PC-3 (cell line): Measurements from ENCODE around the gene DMD. TPM values are rescaled to one million over a fixed set of nuclear protein-coding genes. Genes with fewer than 3 reads are reported as not detected.

ENCODE experiments used
- ATAC-seq: fragments of 200-7000 bp; cut with Tn5 transposase; 2 replicates; pipeline ENCODE4 v1.9.1; 2020; ENCODE audit warnings: mild to moderate bottlenecking, moderate library complexity
- BruUV-seq: library from RNA; stranded (reverse); fragments of 400-500 nt; replicated peaks from 2 replicates; lab custom pipeline; 2021; lab: Mats Ljungman, UMichigan
- CTCF ChIA-PET: fragments of 300-600 bp; sonication (Branson Sonifier 250); formaldehyde crosslinking; loops from one replicate; lab custom pipeline; 2022; ENCODE audit warnings: antibody characterized with exemption; lab: Charles Lee
- POLR2A ChIA-PET: fragments of 300-600 bp; sonication (Branson Sonifier 250); formaldehyde crosslinking; loops from one replicate; lab custom pipeline; 2022; ENCODE audit warnings: antibody characterized with exemption; ENCODE audit not compliant: unreplicated experiment; lab: Charles Lee
- DNase-seq: peaks from one replicate; pipeline ENCODE4 v3.0.0-alpha.2; 2015
- H2AFZ ChIP-seq: fragments of 300-600 bp; sonication (generic); 2 replicates; pipeline ENCODE4 v1.6.0; 2016; ENCODE audit warnings: antibody characterized with exemption, low read length
- H3F3A ChIP-seq: fragments of 300-600 bp; sonication (generic); one replicate; pipeline ENCODE4 v1.6.0; 2017; ENCODE audit warnings: antibody characterized with exemption, low read length, control low read depth, mild to moderate bottlenecking; ENCODE audit not compliant: unreplicated experiment
- H3K27ac ChIP-seq: fragments of 300-600 bp; sonication (generic); 2 replicates; pipeline ENCODE4 v1.5.1; 2016; ENCODE audit warnings: mild to moderate bottlenecking, low read length
- H3K27me3 ChIP-seq: fragments of 300-600 bp; sonication (generic); 2 replicates; pipeline ENCODE4 v1.6.1; 2016; ENCODE audit warnings: low read length, mixed read lengths
- H3K36me3 ChIP-seq: fragments of 300-600 bp; sonication (generic); 2 replicates; pipeline ENCODE4 v1.6.1; 2016; ENCODE audit warnings: low read depth, mixed run types, low read length, mixed read lengths
- H3K4me1 ChIP-seq: fragments of 300-600 bp; sonication (generic); 2 replicates; pipeline ENCODE4 v1.5.1; 2016; ENCODE audit warnings: low read length; ENCODE audit not compliant: insufficient read depth
- H3K4me2 ChIP-seq: fragments of 300-600 bp; sonication (generic); 2 replicates; pipeline ENCODE4 v1.6.0; 2016; ENCODE audit warnings: low read length
- H3K4me3 ChIP-seq: fragments of 300-600 bp; sonication (generic); 2 replicates; pipeline ENCODE4 v1.5.1; 2016; ENCODE audit warnings: mild to moderate bottlenecking, low read length, mixed read lengths
- H3K79me2 ChIP-seq: fragments of 300-600 bp; sonication (generic); 2 replicates; pipeline ENCODE4 v1.6.1; 2017; ENCODE audit warnings: low read length, mixed read lengths
- H3K9ac ChIP-seq: fragments of 300-600 bp; sonication (generic); 2 replicates; pipeline ENCODE4 v1.6.0; 2016; ENCODE audit warnings: mild to moderate bottlenecking, low read length
- H3K9me2 ChIP-seq: fragments of 300-600 bp; sonication (generic); replicated peaks from 2 replicates; pipeline ENCODE4 v1.6.1; 2016; ENCODE audit warnings: mixed run types, low read length, mixed read lengths
- H3K9me3 ChIP-seq: fragments of 300-600 bp; sonication (generic); 2 replicates; pipeline ENCODE4 v1.6.1; 2016; ENCODE audit warnings: low read length, mixed read lengths
- H4K20me1 ChIP-seq: fragments of 300-600 bp; sonication (generic); 2 replicates; pipeline ENCODE4 v1.6.1; 2016; ENCODE audit warnings: low read length, mixed read lengths
- EZH2 ChIP-seq: fragments of 300-600 bp; sonication (generic); IDR thresholded peaks from one replicate; pipeline ENCODE4 v1.6.1; 2017; ENCODE audit warnings: antibody characterized with exemption, mild to moderate bottlenecking, low read length; ENCODE audit not compliant: unreplicated experiment
- EZH2phosphoT487 ChIP-seq: fragments of 300-600 bp; sonication (generic); IDR thresholded peaks from 2 replicates; pipeline ENCODE4 v1.6.1; 2018; ENCODE audit warnings: mild to moderate bottlenecking, antibody characterized with exemption, low read length, borderline replicate concordance
- intact Hi-C: fragments of 100-400 bp; cut with micrococcal nuclease; formaldehyde crosslinking; loops from 2 replicates; pipeline ENCODE4 v1.9.0; 2023
- total RNA-seq: library from RNA; depleted of rRNA; stranded (reverse); fragments of >200 nt; gene quantifications from 2 replicates; pipeline ENCODE4 v1.2.3, GENCODE V29; 2014
- TF ChIP-seq, protein P1 (sequence below): fragments of 300-600 bp; sonication (generic); conservative IDR thresholded peaks from 2 replicates; pipeline ENCODE4 v1.5.1; 2017; ENCODE audit warnings: antibody characterized with exemption, low read depth, mild to moderate bottlenecking, low read length

DMD gene
- total RNA-seq, 1 experiment from 2014 or later = not detected

DNA sequence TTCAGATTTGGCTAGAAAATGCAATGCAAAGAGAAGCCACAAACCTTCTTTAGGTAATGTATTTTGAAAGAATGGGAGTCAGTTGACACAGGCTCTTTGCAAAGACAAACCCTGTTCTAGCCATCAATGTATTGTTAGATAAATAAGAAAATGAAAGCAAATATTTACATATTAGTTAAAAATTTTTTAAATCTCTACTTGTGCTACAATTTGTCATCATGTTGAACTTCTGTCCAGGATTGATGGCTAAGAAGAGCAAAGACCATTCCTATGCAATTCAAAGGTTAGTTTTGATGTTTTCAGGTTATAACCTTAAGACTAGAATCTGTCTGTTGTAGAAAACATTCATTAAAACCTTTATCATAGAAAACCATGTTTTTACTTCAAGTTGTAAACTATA is 1350.7 kb downstream of the DMD start:
- no peak overlapping the region for H3K4me2 ChIP-seq
- no peaks in the 10 kb centered on the region for H3K9me2 ChIP-seq
- BruUV-seq = no TSS peak
- H3F3A ChIP-seq = no peaks in the 10 kb centered on the region
- no peaks in the 10 kb centered on the region for H3K79me2 ChIP-seq
- H3K36me3 ChIP-seq = no peaks in the 10 kb centered on the region
- no peak overlapping the region for H2AFZ ChIP-seq
- no peak overlapping the region for H3K27ac ChIP-seq
- H3K4me3 ChIP-seq = no peak overlapping the region
- H3K27me3 ChIP-seq = no peaks in the 10 kb centered on the region
- no peaks in the 10 kb centered on the region for H4K20me1 ChIP-seq
- ChIA-PET POLR2A (no interaction called here), CTCF (no interaction called here)
- no peak for TF ChIP-seq EZH2
- TF ChIP-seq, protein P1, sequence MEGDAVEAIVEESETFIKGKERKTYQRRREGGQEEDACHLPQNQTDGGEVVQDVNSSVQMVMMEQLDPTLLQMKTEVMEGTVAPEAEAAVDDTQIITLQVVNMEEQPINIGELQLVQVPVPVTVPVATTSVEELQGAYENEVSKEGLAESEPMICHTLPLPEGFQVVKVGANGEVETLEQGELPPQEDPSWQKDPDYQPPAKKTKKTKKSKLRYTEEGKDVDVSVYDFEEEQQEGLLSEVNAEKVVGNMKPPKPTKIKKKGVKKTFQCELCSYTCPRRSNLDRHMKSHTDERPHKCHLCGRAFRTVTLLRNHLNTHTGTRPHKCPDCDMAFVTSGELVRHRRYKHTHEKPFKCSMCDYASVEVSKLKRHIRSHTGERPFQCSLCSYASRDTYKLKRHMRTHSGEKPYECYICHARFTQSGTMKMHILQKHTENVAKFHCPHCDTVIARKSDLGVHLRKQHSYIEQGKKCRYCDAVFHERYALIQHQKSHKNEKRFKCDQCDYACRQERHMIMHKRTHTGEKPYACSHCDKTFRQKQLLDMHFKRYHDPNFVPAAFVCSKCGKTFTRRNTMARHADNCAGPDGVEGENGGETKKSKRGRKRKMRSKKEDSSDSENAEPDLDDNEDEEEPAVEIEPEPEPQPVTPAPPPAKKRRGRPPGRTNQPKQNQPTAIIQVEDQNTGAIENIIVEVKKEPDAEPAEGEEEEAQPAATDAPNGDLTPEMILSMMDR = no peak
- no peak for TF ChIP-seq EZH2phosphoT487
- DNase-seq (no peak), ATAC-seq (no peak)
- no peaks in the 10 kb centered on the region for H3K9me3 ChIP-seq
- intact Hi-C loops = no loop called here
- H3K9ac ChIP-seq = no peak overlapping the region
- H3K4me1 ChIP-seq = no peaks in the 10 kb centered on the region

DNA sequence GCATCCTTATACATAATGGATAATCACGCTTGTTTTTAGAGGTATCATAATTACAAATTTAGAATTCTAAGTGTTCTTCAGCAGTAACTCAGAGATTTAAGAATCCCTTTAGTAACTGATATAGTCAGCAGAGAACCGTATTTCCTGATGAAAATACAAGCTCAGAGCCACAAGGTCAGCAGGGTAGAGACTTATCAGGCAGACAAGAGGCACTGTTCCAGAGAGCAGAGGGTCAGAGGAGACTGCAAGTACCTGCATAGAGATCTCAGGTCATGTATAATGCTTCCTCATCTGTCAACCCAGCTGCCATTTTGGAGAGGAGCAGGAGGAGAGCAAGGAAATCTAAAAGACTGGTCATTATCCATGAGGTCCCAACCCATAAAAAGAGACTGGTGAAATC is 1352.4 kb downstream of the DMD start:
- POLR2A ChIA-PET = no interaction called here
- Histone ChIP-seq H2AFZ (no peak overlapping the region), H3K79me2 (no peaks in the 10 kb centered on the region), H3K4me1 (no peaks in the 10 kb centered on the region), H3K4me3 (no peak overlapping the region), H3K9me3 (no peaks in the 10 kb centered on the region), H3K36me3 (no peaks in the 10 kb centered on the region), H4K20me1 (no peaks in the 10 kb centered on the region), H3K9ac (no peak overlapping the region), H3F3A (no peaks in the 10 kb centered on the region), H3K27me3 (no peaks in the 10 kb centered on the region), H3K27ac (no peak overlapping the region), H3K9me2 (no peaks in the 10 kb centered on the region), H3K4me2 (no peak overlapping the region)
- TF ChIP-seq EZH2phosphoT487 (no peak), EZH2 (no peak)
- TF ChIP-seq, protein P1 = no peak
- ATAC-seq (no peak), DNase-seq (no peak)
- CTCF ChIA-PET = no interaction called here
- BruUV-seq = no TSS peak
- intact Hi-C loops = no loop called here

DNA sequence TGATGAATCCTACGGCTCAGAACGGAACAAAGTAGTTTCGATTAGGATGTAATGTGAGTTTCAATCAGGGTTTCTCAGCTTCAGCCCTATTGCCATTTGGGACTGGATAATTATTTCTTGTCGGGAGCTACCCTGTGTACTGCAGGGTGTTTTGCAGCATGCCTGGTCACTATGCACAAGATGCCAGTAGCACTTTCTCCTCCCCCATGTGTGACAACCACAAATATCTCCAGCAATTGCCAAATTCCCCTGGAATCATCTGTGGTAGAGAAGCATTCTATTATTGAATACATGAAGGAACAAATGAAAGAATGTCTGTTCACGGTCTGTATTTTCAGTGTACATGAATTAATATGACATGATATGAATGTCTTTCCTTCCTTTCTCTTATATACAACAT is 1356.6 kb downstream of the DMD start:
- no peak overlapping the region for H3K4me2 ChIP-seq
- H3K36me3 ChIP-seq = no peaks in the 10 kb centered on the region
- CTCF ChIA-PET = no interaction called here
- intact Hi-C loops = no loop called here
- no peak overlapping the region for H3K4me3 ChIP-seq
- H3K9me3 ChIP-seq = no peaks in the 10 kb centered on the region
- ATAC-seq (no peak), DNase-seq (no peak)
- H2AFZ ChIP-seq = no peak overlapping the region
- no peak overlapping the region for H3K27ac ChIP-seq
- POLR2A ChIA-PET = no interaction called here
- H3K9ac ChIP-seq = no peak overlapping the region
- H3K9me2 ChIP-seq = no peaks in the 10 kb centered on the region
- no peaks in the 10 kb centered on the region for H3F3A ChIP-seq
- BruUV-seq = no TSS peak
- no peaks in the 10 kb centered on the region for H3K27me3 ChIP-seq
- H3K4me1 ChIP-seq = no peaks in the 10 kb centered on the region
- TF ChIP-seq, protein P1 = no peak
- TF ChIP-seq EZH2 (no peak), EZH2phosphoT487 (no peak)
- no peaks in the 10 kb centered on the region for H3K79me2 ChIP-seq
- H4K20me1 ChIP-seq = no peaks in the 10 kb centered on the region
